HG03159 (cell line): Measurements from ENCODE around the gene PGAP3.

Experiments used
- ATAC-seq: cut with Tn5 transposase; IDR thresholded peaks from one replicate; pipeline ENCODE4 v1.9.1; 2021; ENCODE audit warnings: mild to moderate bottlenecking, moderate library complexity; ENCODE audit not compliant: unreplicated experiment

The PGAP3 gene

GRCh38 chr17:39639566-39640458 lies 48.0 kb downstream of the PGAP3 start:
- no peak for ATAC-seq

GRCh38 chr17:39639043-39639442 lies 48.8 kb downstream of the PGAP3 start:
- ATAC-seq, result no peak

- no peak for ATAC-seq
Measured at GRCh38 chr17:39638317-39638716, 49.5 kb downstream of the PGAP3 start.

- peak; percentile 71 for ATAC-seq
Measured at GRCh38 chr17:39636927-39637736, 50.7 kb downstream of the PGAP3 start, which contains the start of gene STARD3. STARD3 (plus strand) TSS chr17:39637144; CDS start chr17:39653532, 16,388 bp downstream.

GRCh38 chr17:39636587-39636926 lies 51.3 kb downstream of the PGAP3 start:
- ATAC-seq, result peak; percentile 9

GRCh38 chr17:39635614-39636176 lies 52.2 kb downstream of the PGAP3 start:
- ATAC-seq, result no peak

- no peak for ATAC-seq
Measured at GRCh38 chr17:39634384-39634871, 53.4 kb downstream of the PGAP3 start.

- no peak for ATAC-seq
Measured at GRCh38 chr17:39633570-39634183, 54.2 kb downstream of the PGAP3 start.

- ATAC-seq, result no peak
Measured at GRCh38 chr17:39632153-39632941, 55.5 kb downstream of the PGAP3 start.

- ATAC-seq, result no peak
Measured at GRCh38 chr17:39631403-39631802, 56.5 kb downstream of the PGAP3 start.

- no peak for ATAC-seq
Measured at GRCh38 chr17:39629898-39630297, 58.0 kb downstream of the PGAP3 start.

GRCh38 chr17:39629494-39629880 lies 58.4 kb downstream of the PGAP3 start:
- ATAC-seq, result no peak

GRCh38 chr17:39628655-39629493 lies 59.0 kb downstream of the PGAP3 start:
- no peak for ATAC-seq

GRCh38 chr17:39627712-39628516 lies 59.9 kb downstream of the PGAP3 start:
- no peak for ATAC-seq

GRCh38 chr17:39627047-39627711 lies 60.7 kb downstream of the PGAP3 start:
- ATAC-seq, result no peak

GRCh38 chr17:39626171-39627046 lies 61.4 kb downstream of the PGAP3 start, which contains the start of gene PPP1R1B:
PPP1R1B (plus strand) TSS chr17:39626952; CDS start chr17:39627393, 441 bp downstream.
- ATAC-seq, result no peak
